Measurements from ENCODE around the gene EPB41L5. TPM values are rescaled to one million over a fixed set of nuclear protein-coding genes. Genes with fewer than 3 reads are reported as not detected.

EPB41L5 gene
- polyA plus RNA-seq, 1 donor (not counting 4 experiments of a cell fraction or from before 2014, with no cell fraction given): 17.8 TPM

DNA sequence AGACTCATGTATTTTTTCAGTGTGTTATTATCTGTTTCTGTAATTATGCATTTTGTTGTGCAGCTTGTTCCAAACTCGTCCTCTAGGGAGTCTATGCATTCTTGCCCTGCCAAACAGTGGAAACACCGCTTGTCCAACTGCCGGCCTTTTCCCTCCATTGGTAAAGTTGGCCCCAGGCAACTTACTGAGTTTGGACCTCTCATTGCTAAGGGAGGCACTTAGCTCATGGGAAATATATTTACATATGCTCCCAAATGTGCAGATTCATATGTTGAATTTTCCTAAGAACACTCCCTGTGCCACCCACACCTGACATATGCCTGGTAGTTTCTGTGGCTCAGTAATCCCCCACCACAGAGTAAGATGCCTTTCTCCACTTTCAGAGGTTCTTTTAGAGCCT is 112.3 kb downstream of the EPB41L5 start:
- Histone ChIP-seq H4K20me1 (ENCODE audit: control insufficient read depth, extremely low read depth, insufficient read depth, low read length) (no peaks in the 10 kb centered on the region), H3K27ac (ENCODE audit: control insufficient read depth, insufficient read depth, low read length) (no peak overlapping the region), H2AFZ (ENCODE audit: control insufficient read depth, low read length) (no peak overlapping the region), H3K9me1 (ENCODE audit: control insufficient read depth, extremely low read depth, insufficient read depth, low read length) (no peaks in the 10 kb centered on the region), H3K9me3 (ENCODE audit: control insufficient read depth, low read depth, low read length) (no peaks in the 10 kb centered on the region), H3K79me2 (ENCODE audit: control insufficient read depth, insufficient read depth, low read length) (no peaks in the 10 kb centered on the region), H3K9ac (ENCODE audit: control insufficient read depth, extremely low read depth, insufficient read depth, low read length) (no peak overlapping the region), H3K4me1 (ENCODE audit: control insufficient read depth, extremely low read depth, insufficient read depth, low read length) (no peaks in the 10 kb centered on the region), H3K4me2 (ENCODE audit: control insufficient read depth, extremely low read depth, insufficient read depth, low read depth, low read length) (no peak overlapping the region), H3K36me3 (ENCODE audit: control insufficient read depth in 2 of 2, extremely low read depth in 1 of 2, insufficient read depth in 2 of 2, low read length in 2 of 2) (no peaks in the 10 kb centered on the region), H3K27me3 (ENCODE audit: control insufficient read depth, extremely low read depth, insufficient read depth, low read length) (no peaks in the 10 kb centered on the region), H3K4me3 (ENCODE audit: control insufficient read depth in 2 of 3, extremely low read depth in 1 of 3, insufficient read depth in 2 of 3, low read depth in 1 of 3, low read length in 3 of 3) (no peak overlapping the region)
- FAIRE-seq: no peak
- DNase-seq (ENCODE audit: low read depth, low spot score): no peak
- TF ChIP-seq EZH2 (IDR thresholded peaks at IDR 0.05; ENCODE audit: low read length) (no peak), CTCF (optimal IDR thresholded peaks at IDR 0.05 in 1 of 3, IDR thresholded peaks at IDR 0.05 in 1 of 3, conservative IDR thresholded peaks at IDR 0.05 in 1 of 3; ENCODE audit: extremely low read depth in 1 of 3, insufficient read depth in 2 of 3, low read length in 3 of 3) (no peak)
- dilution Hi-C loops (cut with MboI; ENCODE audit: extremely low pct_ligation_motif_present, low sequenced_read_pairs): no loop called here

GRCh38 chr2:120128216-120128615 is 115.3 kb downstream of the EPB41L5 start:
- H3K79me2 ChIP-seq (ENCODE audit: control insufficient read depth, insufficient read depth, low read length): no peaks in the 10 kb centered on the region
- H3K9me1 ChIP-seq (ENCODE audit: control insufficient read depth, extremely low read depth, insufficient read depth, low read length): no peaks in the 10 kb centered on the region
- H2AFZ ChIP-seq (ENCODE audit: control insufficient read depth, low read length): no peak overlapping the region
- no peaks in the 10 kb centered on the region for H4K20me1 ChIP-seq (ENCODE audit: control insufficient read depth, extremely low read depth, insufficient read depth, low read length)
- H3K27ac ChIP-seq (ENCODE audit: control insufficient read depth, insufficient read depth, low read length): no peak overlapping the region
- no peaks in the 10 kb centered on the region for H3K27me3 ChIP-seq (ENCODE audit: control insufficient read depth, extremely low read depth, insufficient read depth, low read length)
- dilution Hi-C loops (cut with MboI; ENCODE audit: extremely low pct_ligation_motif_present, low sequenced_read_pairs): no loop called here
- no peaks in the 10 kb centered on the region for H3K9me3 ChIP-seq (ENCODE audit: control insufficient read depth, low read depth, low read length)
- no peak for FAIRE-seq
- H3K4me2 ChIP-seq (ENCODE audit: control insufficient read depth, extremely low read depth, insufficient read depth, low read depth, low read length): no peak overlapping the region
- no peaks in the 10 kb centered on the region for H3K36me3 ChIP-seq (ENCODE audit: control insufficient read depth in 2 of 2, extremely low read depth in 1 of 2, insufficient read depth in 2 of 2, low read length in 2 of 2)
- H3K4me1 ChIP-seq (ENCODE audit: control insufficient read depth, extremely low read depth, insufficient read depth, low read length): peaks cover 2% of the 10 kb centered on the region
- TF ChIP-seq CTCF (optimal IDR thresholded peaks at IDR 0.05 in 1 of 3, IDR thresholded peaks at IDR 0.05 in 1 of 3, conservative IDR thresholded peaks at IDR 0.05 in 1 of 3; ENCODE audit: extremely low read depth in 1 of 3, insufficient read depth in 2 of 3, low read length in 3 of 3) (no peak), EZH2 (IDR thresholded peaks at IDR 0.05; ENCODE audit: low read length) (no peak)
- no peak overlapping the region for H3K9ac ChIP-seq (ENCODE audit: control insufficient read depth, extremely low read depth, insufficient read depth, low read length)
- no peak for DNase-seq (ENCODE audit: low read depth, low spot score)
- no peak overlapping the region for H3K4me3 ChIP-seq (ENCODE audit: control insufficient read depth in 2 of 3, extremely low read depth in 1 of 3, insufficient read depth in 2 of 3, low read depth in 1 of 3, low read length in 3 of 3)

All from keratinocyte (primary cell).